NCI-H345 (cell line): ENCODE data around the gene IGLL1.
A peak's percentile ranks its signal among the peaks of the same experiment; 100 is the strongest.
"Not testable (repeated sequence)": the region's sequence is repeated elsewhere in the genome, so short reads cannot be mapped to it uniquely, and the experiment has no call there.

Experiments used
- DNase-seq: peaks from one replicate; lab custom pipeline; 2025; lab: John Stamatoyannopoulos, UW

IGLL1 gene

GRCh38 chr22:23562186-23562585 lies 17.9 kb downstream of the IGLL1 start:
- DNase-seq: no peak

GRCh38 chr22:23561025-23561510 lies 19.0 kb downstream of the IGLL1 start:
- not testable (repeated sequence) for DNase-seq

- DNase-seq: not testable (repeated sequence)
Measured at GRCh38 chr22:23560215-23560614, 19.9 kb downstream of the IGLL1 start.

GRCh38 chr22:23557467-23557866 lies 22.6 kb downstream of the IGLL1 start:
- no peak for DNase-seq

- no peak for DNase-seq
Measured at GRCh38 chr22:23557036-23557435, 23.1 kb downstream of the IGLL1 start.

GRCh38 chr22:23556026-23556620 lies 24.0 kb downstream of the IGLL1 start:
- DNase-seq: no peak

- no peak for DNase-seq
Measured at GRCh38 chr22:23555118-23555517, 25.0 kb downstream of the IGLL1 start.

- DNase-seq: no peak
Measured at GRCh38 chr22:23553924-23554870, 25.9 kb downstream of the IGLL1 start.

GRCh38 chr22:23553438-23553837 lies 26.7 kb downstream of the IGLL1 start:
- DNase-seq: no peak

- DNase-seq: no peak
Measured at GRCh38 chr22:23552573-23552972, 27.5 kb downstream of the IGLL1 start.

- DNase-seq: no peak
Measured at GRCh38 chr22:23551385-23551784, 28.7 kb downstream of the IGLL1 start.

- no peak for DNase-seq
Measured at GRCh38 chr22:23550049-23550650, 29.9 kb downstream of the IGLL1 start.

GRCh38 chr22:23549198-23549595 lies 30.9 kb downstream of the IGLL1 start:
- DNase-seq: no peak

- no peak for DNase-seq
Measured at GRCh38 chr22:23548501-23549197, 31.4 kb downstream of the IGLL1 start.

GRCh38 chr22:23547818-23548500 lies 32.1 kb downstream of the IGLL1 start:
- DNase-seq: no peak

GRCh38 chr22:23547382-23547781 lies 32.7 kb downstream of the IGLL1 start:
- not testable (repeated sequence) for DNase-seq

- DNase-seq: no peak
Measured at GRCh38 chr22:23544852-23545251, 35.2 kb downstream of the IGLL1 start.

- DNase-seq: peak; percentile 42
Measured at GRCh38 chr22:23543506-23544000, 36.5 kb downstream of the IGLL1 start.

GRCh38 chr22:23542933-23543332 lies 37.2 kb downstream of the IGLL1 start:
- peak; percentile 35 for DNase-seq

- DNase-seq: not testable (repeated sequence)
Measured at GRCh38 chr22:23542391-23542790, 37.7 kb downstream of the IGLL1 start.

- DNase-seq: peak; percentile 21
Measured at GRCh38 chr22:23541849-23542281, 38.2 kb downstream of the IGLL1 start.
